Neural progenitor cell (in vitro differentiated cells): ENCODE measurements around the gene ECM2. TPM values are rescaled to one million over a fixed set of nuclear protein-coding genes. Genes with fewer than 3 reads are reported as not detected.

Experiments used
- DNase-seq: peaks from one replicate; pipeline ENCODE4 v3.0.0-alpha.2; 2016; ENCODE audit warnings: low spot score
- H2AFZ ChIP-seq: fragments of 200-600 bp; sonication (generic); replicated peaks from 2 replicates; pipeline ENCODE4 v1.6.1; 2016; ENCODE audit warnings: antibody characterized with exemption
- H3F3A ChIP-seq: fragments of 200-600 bp; sonication (generic); 2 replicates; pipeline ENCODE4 v1.6.1; 2016; ENCODE audit warnings: antibody characterized with exemption, low read depth
- H3K27ac ChIP-seq: fragments of 200-600 bp; sonication (generic); 2 replicates; pipeline ENCODE4 v1.5.1; 2016; ENCODE audit warnings: mild to moderate bottlenecking
- H3K27me3 ChIP-seq: fragments of 200-600 bp; sonication (generic); 2 replicates; pipeline ENCODE4 v1.6.1; 2016; ENCODE audit warnings: mild to moderate bottlenecking, moderate library complexity
- H3K36me3 ChIP-seq: fragments of 200-600 bp; sonication (generic); 2 replicates; pipeline ENCODE4 v1.5.1; 2016
- H3K4me1 ChIP-seq: fragments of 200-600 bp; sonication (generic); 2 replicates; pipeline ENCODE4 v1.6.1; 2016; ENCODE audit warnings: mixed run types
- H3K4me2 ChIP-seq: fragments of 200-600 bp; sonication (generic); 2 replicates; pipeline ENCODE4 v1.6.1; 2016
- H3K4me3 ChIP-seq: fragments of 200-600 bp; sonication (generic); 2 replicates; pipeline ENCODE4 v1.5.1; 2016
- H3K79me2 ChIP-seq: fragments of 200-600 bp; sonication (generic); 2 replicates; pipeline ENCODE4 v1.6.1; 2016; ENCODE audit warnings: low read depth
- H3K9ac ChIP-seq: fragments of 200-600 bp; sonication (generic); 2 replicates; pipeline ENCODE4 v1.6.1; 2016
- H3K9me3 ChIP-seq: fragments of 200-600 bp; sonication (generic); 2 replicates; pipeline ENCODE4 v1.5.1; 2016; ENCODE audit warnings: low read depth
- H4K20me1 ChIP-seq: fragments of 200-600 bp; sonication (generic); 2 replicates; pipeline ENCODE4 v1.6.1; 2016; ENCODE audit warnings: low read depth
- H3K27ac Mint-ChIP-seq: 3 replicates; pipeline ENCODE4 v1.8.0; 2021; ENCODE audit warnings: mixed read lengths
- H3K27me3 Mint-ChIP-seq: 2 replicates; pipeline ENCODE4 v1.8.0; 2022; ENCODE audit warnings: low read depth, mild to moderate bottlenecking, inconsistent platforms, moderate library complexity, mixed read lengths; ENCODE audit not compliant: insufficient read depth
- H3K36me3 Mint-ChIP-seq: 3 replicates; pipeline ENCODE4 v1.8.0; 2021; ENCODE audit warnings: mixed read lengths
- H3K4me1 Mint-ChIP-seq: 3 replicates; pipeline ENCODE4 v1.8.0; 2021; ENCODE audit warnings: mixed read lengths
- H3K4me3 Mint-ChIP-seq: 3 replicates; pipeline ENCODE4 v1.8.0; 2021; ENCODE audit warnings: mild to moderate bottlenecking, moderate library complexity, mixed read lengths
- H3K9me3 Mint-ChIP-seq: 3 replicates; pipeline ENCODE4 v1.8.0; 2020; ENCODE audit warnings: mixed read lengths
- EZH2 ChIP-seq: fragments of 200-600 bp; sonication (generic); IDR thresholded peaks from 2 replicates; pipeline ENCODE4 v1.6.1; 2017; ENCODE audit warnings: antibody characterized with exemption, mild to moderate bottlenecking, moderate library complexity
- EZH2phosphoT487 ChIP-seq: fragments of 200-600 bp; sonication (generic); IDR thresholded peaks from 2 replicates; pipeline ENCODE4 v1.6.1; 2017; ENCODE audit warnings: antibody characterized with exemption
- total RNA-seq: library from RNA; depleted of rRNA; stranded (reverse); fragments of >200 nt; gene quantifications from 2 replicates; pipeline ENCODE4 v1.2.3, GENCODE V29; 2015; ENCODE audit warnings: low replicate concordance
- TF ChIP-seq, protein P1 (sequence below): fragments of 200-600 bp; sonication (generic); IDR thresholded peaks from 2 replicates; pipeline ENCODE4 v1.5.1; 2017; ENCODE audit warnings: antibody characterized with exemption, mild to moderate bottlenecking

The ECM2 gene
- total RNA-seq, 1 donor from 2014 or later = not detected

DNA sequence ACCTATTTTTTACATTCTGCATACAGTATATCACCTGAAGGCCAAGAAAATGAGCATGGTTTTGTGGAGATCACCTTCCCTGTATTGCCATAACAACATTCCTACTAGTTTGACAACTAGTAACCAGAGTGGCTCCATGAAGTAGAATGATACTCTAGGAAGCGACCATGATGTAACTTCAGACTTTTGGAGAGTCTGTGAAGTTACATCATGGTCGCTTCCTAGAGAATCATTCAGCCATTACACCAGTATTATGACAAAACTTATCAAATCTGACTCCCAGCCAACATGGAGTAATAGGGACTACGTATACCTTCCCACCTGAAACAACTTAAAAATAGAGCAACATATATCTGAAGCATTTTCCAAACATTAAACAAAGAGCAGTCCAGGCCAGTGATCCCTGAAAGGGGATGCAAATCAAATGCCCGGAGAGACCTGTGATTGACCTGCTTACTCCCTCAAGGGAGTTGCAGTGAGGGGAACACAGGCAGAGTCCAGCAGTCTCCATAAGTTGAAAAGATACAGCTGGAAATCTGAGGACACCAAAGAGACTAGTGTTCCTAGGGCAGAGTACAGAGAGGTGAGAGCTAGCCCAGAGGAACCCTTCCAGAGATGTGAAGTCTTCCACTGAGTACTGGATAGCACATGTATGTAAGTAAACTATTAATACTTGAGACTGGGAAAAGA is 7.8 kb downstream of the ECM2 start:
- Mint-ChIP-seq H3K4me1 (peaks cover 3% of the 10 kb centered on the region), H3K36me3 (no peaks in the 10 kb centered on the region)
- no peaks in the 10 kb centered on the region for H3K36me3 ChIP-seq

DNA sequence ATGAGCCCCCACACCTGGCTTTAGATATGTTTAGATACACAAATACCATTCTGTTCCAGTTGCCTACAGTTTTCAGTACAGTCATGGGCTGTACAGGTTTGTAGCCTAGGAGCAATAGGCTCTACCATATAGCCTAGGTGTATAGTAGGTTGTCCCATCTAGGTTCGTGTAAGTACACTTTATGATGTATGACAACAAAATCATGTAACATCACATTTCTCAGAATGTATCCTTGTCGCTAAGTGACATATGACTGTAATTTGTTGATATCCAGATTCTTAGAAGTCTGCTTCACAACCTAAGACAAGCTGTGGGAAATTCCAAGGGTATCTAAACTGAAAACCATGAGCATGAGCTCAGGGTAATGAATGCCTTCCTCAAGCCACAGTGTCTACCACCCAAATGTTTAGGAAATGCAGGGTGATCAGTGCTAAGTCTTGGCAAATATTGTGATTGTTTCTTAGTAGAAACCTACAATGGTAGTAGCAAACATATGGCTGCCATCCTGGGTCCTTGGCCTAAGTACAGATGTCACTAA is 8.4 kb downstream of the ECM2 start:
- Histone ChIP-seq H4K20me1 (no peaks in the 10 kb centered on the region), H3K79me2 (no peaks in the 10 kb centered on the region), H3K4me2 (no peak overlapping the region), H3K9ac (no peak overlapping the region), H3F3A (no peaks in the 10 kb centered on the region), H2AFZ (no peak overlapping the region), H3K9me3 (no peaks in the 10 kb centered on the region), H3K4me1 (peaks cover 10% of the 10 kb centered on the region), H3K36me3 (no peaks in the 10 kb centered on the region), H3K27ac (no peak overlapping the region), H3K27me3 (no peaks in the 10 kb centered on the region), H3K4me3 (no peak overlapping the region)
- H3K27me3 Mint-ChIP-seq = no peaks in the 10 kb centered on the region
- TF ChIP-seq, protein P1, sequence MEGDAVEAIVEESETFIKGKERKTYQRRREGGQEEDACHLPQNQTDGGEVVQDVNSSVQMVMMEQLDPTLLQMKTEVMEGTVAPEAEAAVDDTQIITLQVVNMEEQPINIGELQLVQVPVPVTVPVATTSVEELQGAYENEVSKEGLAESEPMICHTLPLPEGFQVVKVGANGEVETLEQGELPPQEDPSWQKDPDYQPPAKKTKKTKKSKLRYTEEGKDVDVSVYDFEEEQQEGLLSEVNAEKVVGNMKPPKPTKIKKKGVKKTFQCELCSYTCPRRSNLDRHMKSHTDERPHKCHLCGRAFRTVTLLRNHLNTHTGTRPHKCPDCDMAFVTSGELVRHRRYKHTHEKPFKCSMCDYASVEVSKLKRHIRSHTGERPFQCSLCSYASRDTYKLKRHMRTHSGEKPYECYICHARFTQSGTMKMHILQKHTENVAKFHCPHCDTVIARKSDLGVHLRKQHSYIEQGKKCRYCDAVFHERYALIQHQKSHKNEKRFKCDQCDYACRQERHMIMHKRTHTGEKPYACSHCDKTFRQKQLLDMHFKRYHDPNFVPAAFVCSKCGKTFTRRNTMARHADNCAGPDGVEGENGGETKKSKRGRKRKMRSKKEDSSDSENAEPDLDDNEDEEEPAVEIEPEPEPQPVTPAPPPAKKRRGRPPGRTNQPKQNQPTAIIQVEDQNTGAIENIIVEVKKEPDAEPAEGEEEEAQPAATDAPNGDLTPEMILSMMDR = no peak
- TF ChIP-seq EZH2phosphoT487 (no peak), EZH2 (no peak)
- no peak for DNase-seq
- no peaks in the 10 kb centered on the region for H3K36me3 Mint-ChIP-seq
- no peak overlapping the region for H3K4me3 Mint-ChIP-seq
- no peaks in the 10 kb centered on the region for H3K9me3 Mint-ChIP-seq
- peaks cover 3% of the 10 kb centered on the region for H3K4me1 Mint-ChIP-seq
- H3K27ac Mint-ChIP-seq = no peak overlapping the region

More for the DNA sequence above, 7.8 kb downstream of the ECM2 start:
- Mint-ChIP-seq H3K4me3 (no peak overlapping the region), H3K9me3 (no peaks in the 10 kb centered on the region), H3K27me3 (no peaks in the 10 kb centered on the region), H3K27ac (no peak overlapping the region)
- no peak for TF ChIP-seq EZH2
- TF ChIP-seq, protein P1 = no peak
- no peak for TF ChIP-seq EZH2phosphoT487
- no peaks in the 10 kb centered on the region for H3K27me3 ChIP-seq
- H3F3A ChIP-seq = no peaks in the 10 kb centered on the region
- no peaks in the 10 kb centered on the region for H4K20me1 ChIP-seq
- no peak overlapping the region for H3K9ac ChIP-seq
- no peaks in the 10 kb centered on the region for H3K79me2 ChIP-seq
- no peak for DNase-seq
- H2AFZ ChIP-seq = no peak overlapping the region
- no peak overlapping the region for H3K4me3 ChIP-seq
- no peak overlapping the region for H3K27ac ChIP-seq
- H3K9me3 ChIP-seq = no peaks in the 10 kb centered on the region
- no peak overlapping the region for H3K4me2 ChIP-seq
- peaks cover 10% of the 10 kb centered on the region for H3K4me1 ChIP-seq

DNA sequence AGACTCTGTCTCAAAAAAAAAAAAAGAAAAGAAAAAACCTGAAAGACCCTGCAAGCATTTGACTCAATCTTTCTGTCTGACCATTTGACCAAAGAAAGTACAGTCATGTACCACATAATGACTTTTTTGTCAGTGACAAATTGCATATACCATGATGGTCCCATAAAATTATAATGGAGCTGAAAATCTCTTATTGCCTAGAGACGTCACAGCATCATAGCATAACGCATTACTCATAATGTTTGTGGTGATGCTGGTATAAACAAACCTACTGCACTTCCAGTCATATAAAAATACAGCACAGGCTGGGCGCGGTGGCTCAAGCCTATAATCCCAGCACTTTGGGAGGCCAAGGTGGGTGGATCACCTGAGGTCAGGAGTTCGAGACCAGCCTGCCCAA is 10.5 kb downstream of the ECM2 start:
- no peaks in the 10 kb centered on the region for H3K9me3 Mint-ChIP-seq
- no peak for DNase-seq
- H3K4me3 Mint-ChIP-seq = no peak overlapping the region
- Histone ChIP-seq H3K27me3 (no peaks in the 10 kb centered on the region), H3K9ac (no peak overlapping the region), H3K9me3 (no peaks in the 10 kb centered on the region), H3K4me3 (no peak overlapping the region), H4K20me1 (no peaks in the 10 kb centered on the region), H3K27ac (no peak overlapping the region), H3K79me2 (no peaks in the 10 kb centered on the region), H3K36me3 (no peaks in the 10 kb centered on the region), H3K4me2 (no peak overlapping the region), H2AFZ (no peak overlapping the region), H3F3A (no peaks in the 10 kb centered on the region), H3K4me1 (peaks cover 10% of the 10 kb centered on the region)
- no peak overlapping the region for H3K27ac Mint-ChIP-seq
- peaks cover 3% of the 10 kb centered on the region for H3K4me1 Mint-ChIP-seq
- no peaks in the 10 kb centered on the region for H3K36me3 Mint-ChIP-seq
- no peaks in the 10 kb centered on the region for H3K27me3 Mint-ChIP-seq
- TF ChIP-seq, protein P1 = no peak
- TF ChIP-seq EZH2phosphoT487 (no peak), EZH2 (no peak)
